ENCODE measurements around the gene PSG4. TPM values are rescaled to one million over a fixed set of nuclear protein-coding genes. Genes with fewer than 3 reads are reported as not detected.
"Not testable (repeated sequence)": the region's sequence is repeated elsewhere in the genome, so short reads cannot be mapped to it uniquely, and the experiment has no call there.

Gene PSG4
- total RNA-seq, 1 donor from 2014 or later: 17.8 TPM

DNA sequence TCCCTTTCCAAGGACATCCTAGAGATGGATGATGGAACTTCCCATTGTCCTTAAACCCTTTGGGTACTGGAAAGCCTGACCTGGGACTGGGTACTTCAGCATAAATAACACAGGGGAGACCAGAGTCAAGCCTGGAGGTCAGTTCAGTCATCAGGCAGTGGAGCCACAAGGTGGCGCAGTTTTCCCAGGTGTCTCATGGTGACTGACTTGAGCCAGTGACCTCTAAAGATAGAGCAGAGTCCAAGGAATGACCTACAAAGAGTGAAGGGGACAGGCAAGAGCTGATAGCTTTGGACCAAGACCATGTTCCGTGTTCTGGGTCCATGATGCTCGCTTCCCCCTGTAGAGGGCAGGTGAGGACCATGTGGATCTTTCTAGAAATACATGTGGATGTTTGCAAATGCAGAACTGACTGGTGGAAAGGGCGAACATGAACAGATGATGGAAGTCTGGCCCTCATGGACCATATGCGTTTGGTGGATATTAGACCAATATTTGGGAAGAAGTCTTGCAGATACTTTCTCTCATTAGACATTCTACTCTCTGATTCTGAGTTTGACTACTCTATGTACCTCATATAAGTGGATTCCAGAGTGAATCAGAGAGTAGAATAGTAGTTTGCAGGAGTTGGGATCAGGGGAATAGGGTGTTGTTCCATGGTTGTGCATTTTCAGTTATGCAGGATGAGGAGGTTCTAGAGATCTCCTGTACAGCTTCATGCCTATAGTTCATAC, 6.6 kb downstream of the PSG4 start:
- not testable (repeated sequence) for DNase-seq (ENCODE audit: low spot score)

DNA sequence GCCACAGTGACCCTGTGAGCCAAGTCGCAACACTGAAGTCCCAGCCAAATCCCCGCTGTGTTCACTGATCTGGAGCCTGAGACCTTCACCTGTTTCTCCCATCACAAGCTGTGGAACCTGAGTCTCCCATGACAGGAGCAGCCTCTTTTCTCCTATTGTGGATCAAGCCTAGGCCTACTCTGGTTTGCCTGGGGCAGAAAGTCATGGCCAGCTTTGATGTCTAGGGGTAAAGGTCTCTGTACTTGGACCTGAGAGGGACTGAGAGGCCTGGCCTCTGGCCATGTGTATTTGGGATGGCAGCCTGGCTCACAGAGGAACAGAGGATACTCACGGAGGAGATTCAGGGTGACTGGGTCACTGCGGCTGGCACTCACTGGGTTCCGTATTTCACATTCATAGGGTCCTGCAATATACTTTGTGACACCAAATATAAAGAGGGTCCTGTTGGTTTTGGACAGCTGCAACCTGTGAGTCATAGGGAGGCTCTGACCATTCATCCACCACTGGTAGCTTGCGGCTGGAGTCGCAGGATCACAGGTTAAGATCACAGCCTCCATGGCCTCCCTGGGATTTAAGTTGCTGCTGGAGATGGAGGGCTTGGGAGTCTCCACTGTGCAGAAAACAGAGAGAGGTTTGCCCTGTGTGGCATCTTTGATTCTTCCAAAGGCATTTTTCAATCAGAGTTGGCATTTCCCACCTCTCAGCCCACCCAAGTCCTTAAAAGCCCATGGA, 7.6 kb downstream of the PSG4 start:
- DNase-seq (ENCODE audit: low spot score): not testable (repeated sequence)

DNA sequence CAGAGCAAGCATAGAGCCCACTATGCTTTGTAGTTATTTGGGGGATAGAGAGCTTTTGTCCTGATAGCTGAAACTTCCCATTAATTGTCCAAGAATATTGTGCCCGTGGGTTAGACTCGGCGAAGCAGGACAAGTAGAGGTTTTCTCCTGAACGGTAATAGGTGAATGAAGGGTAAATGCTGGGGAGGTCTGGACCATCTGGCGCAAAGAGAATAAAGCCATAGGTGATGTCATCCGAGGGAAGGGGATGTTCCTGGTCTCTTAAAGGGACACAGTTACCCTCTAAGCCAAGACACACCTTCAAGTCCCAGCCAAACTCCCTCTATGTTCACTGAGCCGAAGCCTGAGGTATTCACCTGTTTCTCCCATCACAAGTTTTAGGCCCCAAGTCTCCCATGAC, 11.0 kb downstream of the PSG4 start:
- DNase-seq (ENCODE audit: low spot score): not testable (repeated sequence)

DNA sequence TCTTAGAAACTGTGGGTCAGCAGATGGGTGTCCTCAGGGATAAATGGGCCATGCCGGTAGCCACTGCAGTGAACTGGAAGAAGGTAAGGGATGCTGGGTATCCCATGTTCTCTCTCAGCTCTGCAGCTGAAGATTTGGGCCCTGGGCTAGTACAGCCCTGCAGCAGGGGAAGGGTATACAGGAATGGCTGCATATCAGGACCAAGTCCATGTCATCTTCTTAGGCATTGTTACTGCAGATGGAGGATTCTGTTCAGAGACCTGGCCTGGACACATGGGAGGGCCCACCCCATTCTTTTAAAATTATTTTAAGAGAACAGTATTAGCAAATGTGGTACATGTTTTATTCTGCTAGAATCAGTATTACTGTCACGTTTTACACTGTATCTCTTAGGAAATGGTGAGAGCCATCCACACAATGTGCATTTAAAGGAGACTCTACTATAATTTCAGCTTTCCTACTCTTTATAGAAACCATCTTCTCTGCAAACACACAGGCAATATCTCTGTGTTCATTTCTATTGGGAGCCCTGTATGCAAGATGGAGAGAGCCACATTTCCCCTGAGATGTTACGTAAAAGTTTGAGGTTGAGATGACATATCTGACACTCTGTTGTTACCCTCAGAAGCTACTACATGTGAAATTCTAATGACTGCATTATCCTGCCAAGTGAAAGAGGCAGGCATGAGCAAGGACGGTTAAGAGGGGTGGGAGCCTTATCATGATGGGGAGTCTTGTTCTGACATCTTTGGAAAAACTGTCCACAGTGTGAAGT, 12.9 kb downstream of the PSG4 start:
- not testable (repeated sequence) for DNase-seq (ENCODE audit: low spot score)

DNA sequence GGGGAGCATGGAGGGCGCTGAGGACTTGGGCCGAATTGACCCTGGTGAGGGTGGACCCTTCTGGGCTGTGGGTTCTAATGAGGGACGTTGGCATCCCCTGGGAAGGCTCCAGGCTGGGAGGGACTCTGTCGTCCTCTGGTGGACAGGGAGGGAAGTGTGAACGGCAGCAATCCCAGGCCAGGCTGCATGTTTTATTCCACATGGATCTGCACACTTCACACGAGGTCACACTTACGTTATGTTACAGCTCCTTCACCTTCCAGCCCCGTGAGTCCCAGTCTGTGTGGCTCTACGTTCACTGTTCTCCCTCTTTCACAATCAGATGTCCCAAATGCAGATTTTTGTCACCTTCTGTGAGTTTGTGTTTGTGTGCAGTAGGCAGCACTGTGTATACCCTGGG, 17.3 kb downstream of the PSG4 start:
- not testable (repeated sequence) for DNase-seq (ENCODE audit: low spot score)

DNA sequence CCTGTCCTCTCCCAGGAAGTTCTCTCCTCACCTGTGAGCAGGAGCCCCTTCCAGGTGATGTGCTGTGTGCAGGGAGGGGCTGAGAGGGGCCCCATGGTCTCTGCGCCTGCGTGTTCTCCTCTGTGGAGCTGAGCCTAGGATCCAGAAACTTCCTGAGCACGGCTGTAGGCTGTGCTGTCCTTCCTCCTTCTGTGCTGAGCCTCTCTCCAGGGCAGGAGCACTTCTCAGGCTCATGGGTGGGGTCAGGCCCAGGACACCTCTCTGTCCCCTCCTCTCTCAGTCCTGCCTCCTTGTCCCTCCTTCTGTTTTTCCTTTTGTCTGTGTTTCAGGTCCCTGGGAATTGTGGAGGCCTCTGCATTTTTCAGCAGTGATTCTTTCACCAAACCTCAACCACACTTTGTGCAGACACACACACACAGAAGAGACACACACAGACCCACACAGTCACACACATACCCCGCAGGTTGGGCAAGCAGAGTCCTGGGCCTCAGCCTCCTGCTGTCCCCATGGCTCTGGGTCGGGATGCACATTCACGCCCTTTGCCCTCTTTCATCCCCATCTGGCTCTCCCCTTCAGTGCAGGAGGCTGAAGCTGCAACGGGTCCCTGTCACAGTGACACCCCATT, 19.0 kb downstream of the PSG4 start, which contains the start of gene PSG5:
TSS of gene PSG5 (minus strand) at position 226 of the 625 bp plus-strand sequence. CDS start at position 95, 131 bp downstream.
- DNase-seq (ENCODE audit: low spot score): not testable (repeated sequence)

DNA sequence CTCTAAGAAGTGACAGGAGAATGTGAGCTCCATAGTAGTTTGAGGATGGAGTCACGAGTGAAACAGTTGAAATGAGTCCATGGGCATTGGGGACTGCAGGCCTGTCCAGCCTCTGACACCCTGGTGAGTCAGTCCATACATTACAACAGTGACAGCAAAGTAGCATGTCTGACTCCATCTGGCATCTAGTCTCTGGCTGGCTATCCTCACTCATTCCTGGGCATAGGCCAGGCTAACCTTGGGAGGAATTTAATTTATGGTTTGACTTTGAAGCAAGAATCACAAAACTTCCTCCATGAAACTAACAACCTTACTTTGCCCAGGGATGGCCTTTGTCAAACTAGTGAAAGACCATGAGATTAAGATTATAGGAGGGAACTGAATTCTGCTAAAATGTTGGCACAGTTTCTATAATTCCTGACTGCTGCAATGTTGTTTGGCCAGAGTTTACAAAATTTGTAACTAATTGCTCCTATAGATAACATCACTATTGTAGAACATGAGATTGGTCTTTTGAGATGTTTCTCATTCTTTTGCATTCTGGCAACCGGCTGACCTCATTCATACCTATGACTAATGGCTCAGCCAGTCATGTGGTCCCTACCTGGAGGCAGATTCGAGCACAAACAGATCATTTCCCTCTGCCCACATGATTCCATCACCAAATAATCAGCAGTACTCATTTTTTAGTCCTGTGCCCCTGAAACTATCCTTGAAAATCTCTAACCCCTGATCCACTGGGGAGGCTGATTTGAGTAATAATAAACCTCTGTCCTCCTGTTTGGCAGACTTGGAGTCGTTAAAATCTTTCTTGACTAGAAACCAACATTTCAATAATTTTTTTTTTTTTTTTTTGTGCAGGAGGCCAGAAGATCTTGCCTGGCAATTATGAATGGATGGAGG, 23.3 kb downstream of the PSG4 start:
- peak; percentile 5 for DNase-seq (ENCODE audit: low spot score)

DNA sequence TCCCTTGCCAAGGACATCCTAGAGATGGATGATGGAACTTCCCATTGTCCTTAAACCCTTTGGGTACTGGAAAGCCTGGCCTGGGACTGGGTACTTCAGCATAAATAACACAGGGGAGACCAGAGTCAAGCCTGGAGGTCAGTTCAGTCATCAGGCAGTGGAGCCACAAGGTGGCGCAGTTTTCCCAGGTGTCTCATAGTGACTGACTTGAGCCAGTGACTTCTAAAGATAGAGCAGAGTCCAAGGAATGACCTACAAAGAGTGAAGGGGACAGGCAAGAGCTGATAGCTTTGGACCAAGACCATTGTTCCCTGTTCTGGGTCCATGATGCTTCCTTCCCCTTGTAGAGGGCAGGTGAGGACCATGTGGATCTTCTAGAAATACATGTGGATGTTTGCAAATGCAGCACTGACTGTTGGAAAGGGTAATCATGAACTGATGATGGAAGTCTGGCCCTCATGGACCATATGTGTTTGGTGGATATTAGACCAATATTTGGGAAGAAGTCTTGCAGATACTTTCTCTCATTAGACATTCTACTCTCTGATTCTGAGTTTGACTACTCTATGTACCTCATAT, 25.8 kb downstream of the PSG4 start:
- not testable (repeated sequence) for DNase-seq (ENCODE audit: low spot score)

DNA sequence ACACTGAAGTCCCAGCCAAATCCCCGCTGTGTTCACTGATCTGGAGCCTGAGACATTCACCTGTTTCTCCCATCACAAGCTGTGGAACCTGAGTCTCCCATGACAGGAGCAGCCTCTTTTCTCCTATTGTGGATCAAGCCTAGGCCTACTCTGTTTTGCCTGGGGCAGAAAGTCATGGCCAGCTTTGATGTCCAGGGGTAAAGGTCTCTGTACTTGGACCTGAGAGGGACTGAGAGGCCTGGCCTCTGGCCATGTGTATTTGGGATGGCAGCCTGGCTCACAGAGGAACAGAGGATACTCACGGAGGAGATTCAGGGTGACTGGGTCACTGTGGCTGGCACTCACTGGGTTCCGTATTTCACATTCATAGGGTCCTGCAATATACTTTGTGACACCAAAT, 26.9 kb downstream of the PSG4 start:
- not testable (repeated sequence) for DNase-seq (ENCODE audit: low spot score)

DNA sequence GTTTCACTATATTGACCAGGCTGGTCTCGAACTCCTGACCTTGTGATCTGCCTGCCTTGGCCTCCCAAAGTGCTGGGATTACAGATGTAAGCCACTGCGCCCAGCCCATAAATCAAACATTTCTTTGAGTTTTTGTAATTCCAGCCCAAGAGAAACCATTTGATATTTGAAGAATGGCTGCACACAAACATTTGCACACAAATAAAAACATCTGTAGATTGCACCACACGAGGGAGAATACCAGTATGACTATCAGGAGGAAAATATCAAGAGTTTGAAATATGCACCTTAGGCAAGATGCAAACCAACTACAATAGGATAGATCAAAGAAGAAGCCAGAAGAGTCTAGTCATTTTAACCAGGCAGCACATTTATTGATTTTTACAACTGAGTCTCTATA, 39.5 kb downstream of the PSG4 start:
- DNase-seq (ENCODE audit: low spot score): not testable (repeated sequence)

DNA sequence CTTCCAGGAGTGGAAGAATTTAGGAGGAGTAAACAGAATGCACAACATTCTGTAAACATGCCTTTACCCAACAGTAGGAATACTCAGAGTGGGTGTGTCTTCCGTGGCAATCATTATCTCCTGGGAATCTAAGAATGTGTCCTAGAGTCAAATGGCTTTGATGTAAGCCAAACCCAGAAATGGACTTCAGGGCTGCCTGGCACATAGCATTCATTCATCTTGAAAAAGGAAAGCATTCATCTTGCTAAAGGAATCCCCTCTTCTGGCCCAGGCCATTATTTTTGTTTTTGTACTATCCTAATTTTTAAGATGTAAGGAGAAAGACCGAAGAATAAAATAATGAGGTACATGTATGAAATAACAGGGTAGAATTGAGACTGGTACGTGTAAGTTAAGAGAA, 42.3 kb downstream of the PSG4 start:
- DNase-seq (ENCODE audit: low spot score): not testable (repeated sequence)

DNA sequence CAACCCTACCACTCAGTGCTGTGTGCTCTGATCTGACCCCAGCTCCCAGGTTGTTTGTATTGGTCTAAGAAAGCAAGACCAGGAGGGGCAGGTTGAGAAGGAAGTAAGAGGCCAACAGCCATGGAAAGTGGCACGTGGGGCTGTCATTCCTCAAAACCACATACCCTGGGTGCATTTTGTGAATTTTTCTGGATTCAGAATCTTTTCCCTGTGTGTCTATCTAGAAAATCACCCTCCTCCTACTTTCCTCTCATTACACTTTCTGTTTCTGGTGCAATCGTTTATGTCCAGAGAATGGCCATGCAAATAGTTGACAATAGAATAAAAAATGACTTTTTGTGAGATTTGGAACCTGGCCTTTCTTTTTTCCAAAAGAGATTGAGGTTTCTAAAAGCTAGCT, 43.2 kb downstream of the PSG4 start:
- not testable (repeated sequence) for DNase-seq (ENCODE audit: low spot score)

DNA sequence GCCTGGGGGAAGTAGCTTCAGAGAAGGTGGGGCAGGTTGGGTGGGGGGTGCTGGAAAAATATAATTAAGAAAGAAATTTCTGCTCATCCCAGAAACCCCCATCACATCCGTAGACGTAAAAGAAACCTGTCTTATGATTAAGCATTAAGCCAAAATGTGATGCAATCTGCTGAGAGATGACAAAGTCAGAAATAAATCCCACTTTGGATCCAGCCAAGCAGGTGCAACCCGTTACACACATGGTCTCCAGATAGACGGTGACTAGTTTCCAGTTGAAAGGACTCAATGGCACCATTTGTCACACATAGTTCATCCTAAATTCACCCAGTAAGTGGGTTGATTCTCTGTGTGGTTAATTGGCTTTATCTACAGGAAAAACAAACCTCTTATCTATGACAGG, 53.2 kb downstream of the PSG4 start:
- no peak for DNase-seq (ENCODE audit: low spot score)

DNA sequence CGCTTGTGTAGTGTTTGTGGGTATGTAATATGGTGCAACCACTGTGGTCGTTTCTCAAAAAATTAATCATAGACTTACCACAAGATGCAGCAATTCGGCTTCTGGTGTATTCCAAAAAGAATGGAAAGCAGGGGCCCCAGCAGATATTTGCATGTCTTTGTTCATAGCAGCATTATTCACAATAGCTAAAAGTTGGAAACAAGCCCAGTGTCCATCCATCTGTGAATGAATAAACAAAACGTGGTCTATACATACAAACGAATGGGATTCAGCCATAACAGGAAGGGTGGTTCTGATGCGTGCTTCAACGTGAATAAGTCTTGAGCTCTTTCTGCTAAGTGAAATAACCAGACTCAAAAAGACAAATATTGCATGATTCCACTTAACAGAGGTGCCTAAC, 55.6 kb downstream of the PSG4 start:
- not testable (repeated sequence) for DNase-seq (ENCODE audit: low spot score)

DNA sequence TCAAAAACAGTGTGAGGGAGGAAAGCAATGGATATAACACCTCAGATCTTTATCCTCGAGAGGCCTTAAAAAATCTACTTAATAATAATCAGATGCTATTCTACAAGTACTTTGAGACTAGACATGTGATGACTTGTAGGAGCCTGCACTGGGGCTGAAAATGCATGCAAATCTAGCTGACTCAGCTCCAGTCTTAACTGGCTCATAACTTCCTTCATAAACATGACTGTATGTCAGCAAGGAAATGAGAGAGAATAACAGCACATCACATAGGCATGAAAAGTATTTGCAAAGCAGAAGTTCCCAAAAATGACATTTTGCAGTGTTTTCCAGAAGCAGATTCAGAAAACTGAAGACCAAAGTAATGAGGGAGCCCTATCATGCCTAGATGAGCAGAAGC, 57.2 kb downstream of the PSG4 start:
- DNase-seq (ENCODE audit: low spot score): peak; percentile 73

Other genes with a start within 250 kb of the PSG4 start
- 3.9 TPM for gene PSG11, start 179.2 kb downstream of the PSG4 start, total RNA-seq (ENCODE audit: insufficient read depth, low replicate concordance)
- gene PSG2, start 122.9 kb downstream of the PSG4 start, total RNA-seq (ENCODE audit: insufficient read depth, low replicate concordance): 22.9 TPM
- gene PSG5, start 19.1 kb downstream of the PSG4 start, total RNA-seq (ENCODE audit: insufficient read depth, low replicate concordance): 18.8 TPM
- 1.7 TPM for gene PSG9, start 63.9 kb upstream of the PSG4 start, total RNA-seq (ENCODE audit: insufficient read depth, low replicate concordance)
- gene CD177, start 148.0 kb upstream of the PSG4 start, total RNA-seq (ENCODE audit: insufficient read depth, low replicate concordance): 1.2 TPM
- not detected for gene TEX101, start 209.3 kb upstream of the PSG4 start, total RNA-seq (ENCODE audit: insufficient read depth, low replicate concordance)